Measurements from ENCODE around the gene NOP16. TPM values are rescaled to one million over a fixed set of nuclear protein-coding genes. Genes with fewer than 3 reads are reported as not detected.

NOP16 gene
- total RNA-seq, 3 donors from 2014 or later, result 8.5 to 13.8 (median 12.4) TPM

DNA sequence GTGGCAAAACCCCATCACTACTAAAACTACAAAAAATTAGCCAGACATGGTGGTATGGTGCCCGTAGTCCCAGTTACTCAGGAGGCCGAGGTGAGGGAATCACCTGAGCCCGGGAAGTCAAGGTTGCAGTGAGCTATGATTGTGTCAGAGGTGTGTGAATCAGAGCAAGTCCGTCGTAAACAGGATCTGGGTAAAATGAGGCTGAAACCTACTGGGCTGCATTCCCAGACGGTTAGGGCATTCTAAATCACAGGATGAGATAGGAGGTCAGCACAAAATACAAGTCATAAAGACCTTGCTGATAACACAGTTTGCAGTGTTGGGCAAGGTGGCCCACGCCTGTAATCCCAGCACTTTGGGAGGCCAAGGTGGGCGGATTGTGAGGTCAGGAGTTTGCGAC lies 29.9 kb upstream of the NOP16 start:
- Histone ChIP-seq H3K27ac (no peak overlapping the region), H3K9me3 (no peaks in the 10 kb centered on the region), H3K4me1 (peaks cover 0 to 11% of the 10 kb centered on the region in 2 donors), H3K27me3 (no peaks in the 10 kb centered on the region), H3K36me3 (no peaks in the 10 kb centered on the region), H3K4me3 (no peak overlapping the region)
- DNase-seq (ENCODE audit: low spot score in 2 of 2), result no peak
- intact Hi-C loops (cut with DNase I; ENCODE audit: low total_unique reads), result no loop called here
- TF ChIP-seq, protein P1, sequence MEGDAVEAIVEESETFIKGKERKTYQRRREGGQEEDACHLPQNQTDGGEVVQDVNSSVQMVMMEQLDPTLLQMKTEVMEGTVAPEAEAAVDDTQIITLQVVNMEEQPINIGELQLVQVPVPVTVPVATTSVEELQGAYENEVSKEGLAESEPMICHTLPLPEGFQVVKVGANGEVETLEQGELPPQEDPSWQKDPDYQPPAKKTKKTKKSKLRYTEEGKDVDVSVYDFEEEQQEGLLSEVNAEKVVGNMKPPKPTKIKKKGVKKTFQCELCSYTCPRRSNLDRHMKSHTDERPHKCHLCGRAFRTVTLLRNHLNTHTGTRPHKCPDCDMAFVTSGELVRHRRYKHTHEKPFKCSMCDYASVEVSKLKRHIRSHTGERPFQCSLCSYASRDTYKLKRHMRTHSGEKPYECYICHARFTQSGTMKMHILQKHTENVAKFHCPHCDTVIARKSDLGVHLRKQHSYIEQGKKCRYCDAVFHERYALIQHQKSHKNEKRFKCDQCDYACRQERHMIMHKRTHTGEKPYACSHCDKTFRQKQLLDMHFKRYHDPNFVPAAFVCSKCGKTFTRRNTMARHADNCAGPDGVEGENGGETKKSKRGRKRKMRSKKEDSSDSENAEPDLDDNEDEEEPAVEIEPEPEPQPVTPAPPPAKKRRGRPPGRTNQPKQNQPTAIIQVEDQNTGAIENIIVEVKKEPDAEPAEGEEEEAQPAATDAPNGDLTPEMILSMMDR (IDR thresholded peaks at IDR 0.05), result no peak
- no peak for TF ChIP-seq POLR2AphosphoS5 (IDR thresholded peaks at IDR 0.05)

DNA sequence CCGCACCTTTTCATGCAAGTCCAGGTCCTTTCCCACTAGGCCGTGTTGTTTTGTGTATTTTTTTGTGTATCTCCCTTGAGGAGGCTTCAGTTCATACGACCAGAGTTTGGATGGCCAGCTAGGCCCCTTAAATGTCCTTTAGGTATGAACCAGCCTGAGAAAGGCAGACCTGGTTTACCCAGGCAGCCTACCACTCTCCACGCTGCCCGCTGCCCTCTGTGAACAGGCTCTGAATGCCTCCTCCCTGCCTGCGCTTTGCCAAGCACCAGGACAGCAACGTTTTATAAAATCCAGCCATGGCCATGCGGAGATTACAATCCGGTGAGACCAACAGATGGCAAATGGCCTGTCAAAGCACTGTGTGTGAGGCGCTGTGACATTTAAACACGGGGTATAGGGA lies 28.6 kb upstream of the NOP16 start:
- Histone ChIP-seq H3K27ac (peak overlapping the region; percentile 96), H3K27me3 (no peaks in the 10 kb centered on the region), H3K4me1 (peaks cover 0 to 11% of the 10 kb centered on the region in 2 donors), H3K9me3 (no peaks in the 10 kb centered on the region), H3K4me3 (peak overlapping the region in 2 of 3 donors; percentile 90 to 94), H3K36me3 (no peaks in the 10 kb centered on the region)
- intact Hi-C loops (cut with DNase I; ENCODE audit: low total_unique reads), result no loop called here
- no peak for DNase-seq (ENCODE audit: low spot score in 2 of 2)
- TF ChIP-seq, protein P1 (IDR thresholded peaks at IDR 0.05), result no peak
- no peak for TF ChIP-seq POLR2A (IDR thresholded peaks at IDR 0.05)
- TF ChIP-seq POLR2AphosphoS5 (IDR thresholded peaks at IDR 0.05), result no peak

DNA sequence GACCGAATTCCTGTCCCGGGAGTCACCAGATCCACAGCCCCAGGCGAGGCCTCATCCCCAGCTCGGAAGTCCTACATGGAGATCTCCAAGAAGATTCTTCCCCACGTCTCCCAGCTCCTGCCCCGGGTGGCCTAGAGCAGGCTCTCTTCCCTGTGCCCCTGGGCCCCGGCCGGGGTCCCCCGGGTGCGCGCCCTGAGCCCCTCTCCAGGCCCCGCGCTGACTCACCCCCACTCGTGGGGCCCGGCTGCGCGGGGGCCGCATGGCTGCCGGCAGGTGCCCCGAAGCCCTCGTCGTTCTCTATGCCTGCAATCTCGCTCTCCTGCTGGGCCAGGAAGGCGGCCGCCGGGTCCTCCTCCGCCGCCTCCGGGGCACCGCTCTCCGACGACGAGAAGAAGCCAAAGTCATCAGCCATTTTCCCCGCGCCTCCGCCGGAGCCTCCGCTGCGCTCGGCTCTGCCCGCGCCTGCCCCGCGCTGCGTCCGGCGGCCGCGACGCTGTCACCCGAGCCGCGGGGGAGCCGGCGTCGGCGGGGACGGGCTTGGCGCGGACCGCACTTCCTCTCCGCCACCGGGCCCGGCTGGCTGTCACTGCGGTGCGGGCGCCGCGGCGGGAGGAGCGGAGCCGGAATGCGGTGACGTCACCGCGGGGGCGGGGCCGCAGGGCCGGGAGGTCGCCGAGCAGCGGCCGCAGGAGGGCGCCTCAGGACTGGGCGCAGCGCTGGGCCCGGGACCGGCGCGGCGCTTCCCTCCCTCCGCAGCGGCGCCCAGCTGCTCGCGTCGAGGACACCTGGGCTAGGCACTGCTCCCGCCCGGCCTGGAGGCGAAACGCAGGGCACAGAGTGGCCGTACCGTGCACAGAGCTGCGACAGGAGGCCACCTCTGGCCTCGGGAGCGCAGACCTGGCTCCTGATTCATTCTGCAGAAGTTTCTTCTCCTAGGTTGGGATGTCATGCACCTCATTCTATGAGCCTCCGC lies 27.8 kb upstream of the NOP16 start, which contains the start of gene CLTB:
TSS of gene CLTB (minus strand) at position 588 of the 973 bp plus-strand sequence. CDS start at position 412, 176 bp downstream.
- H3K4me1 ChIP-seq, result peaks cover 0 to 11% of the 10 kb centered on the region in 2 donors

DNA sequence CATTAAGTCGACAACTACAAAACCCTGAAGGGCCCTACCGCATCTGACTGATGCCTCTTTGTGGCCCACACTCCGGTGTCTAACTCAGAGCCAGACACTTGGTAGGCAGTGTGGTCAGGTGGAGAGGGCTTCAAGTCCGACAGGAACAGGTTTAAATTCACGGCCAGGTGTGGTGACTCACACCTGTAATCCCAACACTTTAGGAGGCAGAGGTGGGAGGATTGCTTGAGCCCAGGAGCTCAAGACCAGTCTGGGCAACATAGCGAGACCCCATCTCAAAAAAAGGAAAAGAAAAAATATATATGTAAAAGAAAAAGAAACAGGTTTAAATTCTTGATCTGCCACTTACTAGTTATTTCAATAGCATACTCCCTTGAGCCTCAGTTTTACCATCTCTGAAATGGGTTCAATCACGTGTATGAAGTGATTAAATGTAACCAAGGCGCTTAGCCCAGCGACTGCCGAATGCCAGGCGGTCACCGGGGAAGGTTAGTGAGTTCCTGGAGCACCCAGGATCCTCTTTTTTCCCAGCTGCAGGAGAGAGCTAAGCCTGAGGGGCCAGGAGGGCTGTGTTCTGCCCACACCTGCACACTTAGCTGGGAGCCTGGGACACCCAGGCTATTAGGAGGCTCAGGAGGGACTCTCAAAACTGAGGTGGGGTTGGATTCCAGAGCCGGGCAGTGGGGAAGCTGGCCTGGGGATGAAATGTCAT lies 27.0 kb upstream of the NOP16 start:
- H3K36me3 ChIP-seq, result no peaks in the 10 kb centered on the region
- TF ChIP-seq POLR2AphosphoS5 (IDR thresholded peaks at IDR 0.05) (no peak), POLR2A (IDR thresholded peaks at IDR 0.05) (no peak)
- TF ChIP-seq, protein P1 (IDR thresholded peaks at IDR 0.05), result peak in 1 of 3 donors; percentile 8
- H3K4me1 ChIP-seq, result peaks cover 0 to 11% of the 10 kb centered on the region in 2 donors
- no peaks in the 10 kb centered on the region for H3K9me3 ChIP-seq
- peak overlapping the region; percentile 96 for H3K27ac ChIP-seq
- no peaks in the 10 kb centered on the region for H3K27me3 ChIP-seq
- peak overlapping the region; percentile 79 to 94 (median 90) for H3K4me3 ChIP-seq
- intact Hi-C loops (cut with DNase I; ENCODE audit: low total_unique reads), result no loop called here
- no peak for DNase-seq (ENCODE audit: low spot score in 2 of 2)

More for the DNA sequence above, 27.8 kb upstream of the NOP16 start, which contains the start of gene CLTB:
- Histone ChIP-seq H3K4me3 (peak within 1 kb of the TSS; percentile 79 to 94 (median 90)), H3K27ac (peak within 1 kb of the TSS; percentile 96), H3K9me3 (no peaks in the 10 kb centered on the region), H3K36me3 (no peaks in the 10 kb centered on the region), H3K27me3 (no peaks in the 10 kb centered on the region)
- peak; percentile 85 to 88 for DNase-seq (ENCODE audit: low spot score in 2 of 2)
- TF ChIP-seq, protein P1 (IDR thresholded peaks at IDR 0.05), result peak in 2 of 3 donors; percentile 34 to 88
- TF ChIP-seq POLR2A (IDR thresholded peaks at IDR 0.05), result no peak
- peak in 2 of 3 donors; percentile 18 to 55 for TF ChIP-seq POLR2AphosphoS5 (IDR thresholded peaks at IDR 0.05)
- intact Hi-C loops (cut with DNase I; ENCODE audit: low total_unique reads), result no loop called here
